C4-2B (cell line): ENCODE results near the gene TTC36.
"Not testable (repeated sequence)": the region's sequence is repeated elsewhere in the genome, so short reads cannot be mapped to it uniquely, and the experiment has no call there.

Source experiments
- CTCF ChIP-seq: fragments of 450-650 bp; conservative IDR thresholded peaks from 2 replicates; pipeline ENCODE4 v1.5.1; 2017; ENCODE audit warnings: mild to moderate bottlenecking
- ZFX ChIP-seq: fragments of 450-650 bp; IDR thresholded peaks from 2 replicates; pipeline ENCODE4 v1.6.1; 2017

DNA sequence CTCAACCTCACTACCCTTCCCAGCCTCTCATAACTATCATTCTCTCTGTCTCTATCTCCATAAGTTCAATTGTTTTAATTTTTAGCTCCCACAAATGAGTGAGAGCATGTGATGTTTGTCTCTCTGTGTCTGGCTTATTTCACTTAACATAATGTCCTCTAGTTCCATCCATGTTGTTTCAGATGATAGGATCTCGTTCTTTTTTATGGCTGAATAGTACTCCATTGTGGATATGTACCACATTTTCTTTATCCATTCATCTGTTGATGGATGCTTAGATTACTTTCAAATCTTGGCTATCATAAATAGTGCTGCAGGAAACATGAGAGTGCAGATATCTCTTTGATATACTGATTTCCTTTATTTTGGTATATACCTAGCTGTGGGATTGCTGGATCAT is 46.0 kb upstream of the TTC36 start:
- TF ChIP-seq CTCF, ZFX: not testable (repeated sequence)
